Skin epidermis (tissue), 12 donors: ENCODE results near the gene MSX1.

Experiments
- H3K27ac ChIP-seq, 21 experiments: fragments of 200-600 bp; sonication (generic) in 11 of 21; one replicate each; pipeline ENCODE4 v1.5.0; 2020; ENCODE audit warnings: mild to moderate bottlenecking in 3 of 21, inconsistent platforms in 2 of 21, moderate library complexity in 2 of 21
- H3K4me3 ChIP-seq, 7 experiments: fragments of 200-600 bp; sonication (generic) in 2 of 7; one replicate each; pipeline ENCODE4 v1.5.0; 2020; ENCODE audit warnings: inconsistent platforms in 2 of 7, mild to moderate bottlenecking in 2 of 7, moderate library complexity in 1 of 7

Gene MSX1

DNA sequence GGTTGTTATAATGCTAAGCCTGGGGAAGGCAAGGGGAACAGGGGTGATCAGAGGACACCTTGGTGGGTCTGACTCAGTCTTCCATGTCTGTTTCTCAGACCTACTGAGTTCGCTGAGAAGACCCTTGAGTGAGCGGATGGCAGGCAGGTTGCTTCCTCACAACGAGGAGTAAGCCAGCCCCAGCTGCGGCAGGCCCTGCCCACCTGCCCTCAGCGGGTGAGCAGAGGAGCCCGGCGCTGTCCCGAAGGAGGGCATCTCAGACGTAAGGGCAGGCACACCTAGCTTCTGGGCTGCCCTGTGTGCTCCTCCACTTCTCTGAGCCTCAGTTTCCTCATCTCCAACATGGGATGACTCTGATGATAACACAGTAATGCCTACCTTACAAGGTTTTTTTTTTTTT is 30.3 kb downstream of the MSX1 start:
- no peak overlapping the region for H3K4me3 ChIP-seq
- no peak overlapping the region for H3K27ac ChIP-seq

GRCh38 chr4:4890574-4891255 is 31.2 kb downstream of the MSX1 start:
- H3K27ac ChIP-seq, result no peak overlapping the region

DNA sequence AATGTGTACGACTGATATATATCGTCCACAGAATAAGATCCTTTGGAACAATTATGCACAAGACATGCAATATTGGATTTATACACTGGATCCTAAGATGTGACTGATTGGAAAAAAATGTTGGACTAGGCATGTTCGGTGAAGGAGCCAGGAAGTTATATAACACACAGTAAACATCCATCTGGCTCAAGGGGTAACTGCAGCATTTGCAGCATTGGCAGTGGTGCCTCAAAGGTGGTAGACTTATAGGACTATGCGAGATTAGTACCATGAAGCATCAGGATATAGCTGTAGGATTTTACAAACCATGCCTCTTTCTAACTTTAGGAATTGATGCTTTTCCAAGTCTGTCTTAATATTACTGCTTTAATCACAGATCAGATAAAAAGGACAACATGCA is 34.3 kb downstream of the MSX1 start:
- Histone ChIP-seq H3K4me3 (no peak overlapping the region), H3K27ac (no peak overlapping the region)

More at GRCh38 chr4:4890574-4891255, 31.2 kb downstream of the MSX1 start:
- no peak overlapping the region for H3K4me3 ChIP-seq

DNA sequence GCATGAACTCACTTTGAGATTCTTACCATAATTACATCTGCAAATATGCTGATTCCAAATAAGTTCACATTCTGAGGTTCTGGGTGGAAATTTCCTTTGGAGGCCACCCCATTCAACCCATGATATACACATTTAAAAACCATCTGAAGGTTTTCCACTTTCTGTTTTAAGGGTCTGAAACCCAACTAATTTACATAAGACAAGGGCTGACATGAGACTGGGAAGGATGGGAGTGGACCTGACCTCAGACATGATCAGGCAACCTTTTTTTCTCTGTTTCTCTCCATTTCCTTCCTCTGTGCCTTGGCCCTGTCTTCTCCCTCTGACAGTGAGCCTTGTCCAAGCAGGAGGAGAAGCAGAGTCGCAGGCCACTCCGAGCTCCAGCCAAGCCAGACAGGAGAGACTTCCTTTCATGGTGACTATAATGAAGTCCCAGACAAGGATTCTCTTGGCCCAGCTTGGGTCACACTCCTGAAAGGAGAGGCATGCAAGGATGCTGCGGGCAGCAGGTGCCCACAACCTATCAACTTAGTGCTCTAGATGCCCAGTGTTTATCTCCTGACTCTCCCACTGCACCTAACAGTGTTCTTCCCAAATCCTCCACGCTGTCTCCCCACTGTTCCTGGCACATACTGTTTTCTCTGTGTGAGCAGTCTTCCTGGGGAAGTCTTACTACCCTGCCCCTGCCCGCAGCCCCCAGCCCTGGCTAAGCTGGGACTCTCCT is 39.9 kb downstream of the MSX1 start:
- Histone ChIP-seq H3K4me3 (no peak overlapping the region), H3K27ac (no peak overlapping the region)

DNA sequence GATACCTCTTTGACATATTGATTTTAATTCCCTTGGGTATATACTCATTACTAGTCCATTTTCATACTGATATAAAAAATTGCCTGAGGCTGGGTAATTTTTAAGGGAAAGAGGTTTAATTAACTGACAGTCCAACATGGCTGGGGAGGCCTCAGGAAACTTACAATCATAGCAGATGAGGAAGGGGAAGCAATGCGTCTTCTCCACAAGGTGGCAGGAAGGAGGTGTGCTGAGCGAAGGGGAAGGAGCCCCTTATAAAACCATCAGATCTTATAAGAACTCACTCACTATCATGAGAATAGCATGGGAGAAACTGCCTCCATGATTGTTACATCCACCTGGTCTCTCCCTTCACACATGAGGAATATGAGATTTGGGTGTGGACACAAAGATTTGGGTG is 42.4 kb downstream of the MSX1 start:
- Histone ChIP-seq H3K27ac (no peak overlapping the region), H3K4me3 (no peak overlapping the region)

DNA sequence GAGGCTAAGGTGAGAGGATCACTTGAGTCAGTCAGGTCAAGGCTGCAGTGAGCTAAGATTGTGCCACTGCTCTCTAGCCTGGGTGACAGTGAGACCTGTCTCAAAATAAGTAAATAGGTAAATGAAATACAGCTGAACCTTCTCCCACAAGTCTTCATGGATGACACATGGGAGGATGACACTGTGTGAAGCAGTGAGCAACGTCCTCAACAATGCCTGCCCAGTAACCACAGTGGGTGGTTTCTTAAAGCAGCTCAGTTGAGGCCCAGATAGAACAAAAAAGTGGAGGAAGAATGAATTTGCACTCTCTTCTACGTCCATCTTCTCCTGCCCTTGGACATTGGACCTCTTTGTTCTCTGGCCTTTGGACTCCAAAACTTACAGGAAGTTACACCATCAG is 52.7 kb downstream of the MSX1 start:
- no peak overlapping the region for H3K27ac ChIP-seq
- no peak overlapping the region for H3K4me3 ChIP-seq

DNA sequence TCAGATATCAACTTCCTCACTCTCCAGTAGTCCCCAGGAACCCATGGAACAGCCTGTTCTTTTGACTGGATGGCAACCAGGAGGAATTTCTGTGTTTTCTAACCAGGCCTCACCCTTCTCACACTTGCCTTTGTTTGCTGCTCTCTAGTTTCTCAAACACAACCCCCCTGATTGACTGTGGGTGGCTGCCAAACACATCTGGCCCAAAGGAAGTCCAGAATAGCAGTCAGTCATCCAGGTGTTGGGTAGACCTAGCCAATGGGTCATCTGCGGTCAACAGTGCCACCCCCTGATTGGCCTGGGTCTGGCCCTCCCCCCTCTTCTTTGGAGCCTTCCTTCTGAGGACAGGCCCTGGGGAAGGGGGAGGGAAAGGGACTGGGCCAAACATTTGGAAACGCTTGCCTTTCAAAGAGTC is 53.7 kb downstream of the MSX1 start:
- H3K27ac ChIP-seq, result peak overlapping the region in 1 of 21 experiments; percentile 31
- no peak overlapping the region for H3K4me3 ChIP-seq
